Hepatocyte (in vitro differentiated cells): Measurements from ENCODE around the gene NFIL3. TPM values are rescaled to one million over a fixed set of nuclear protein-coding genes. Genes with fewer than 3 reads are reported as not detected.

Experiments
- DNase-seq: peaks from one replicate; pipeline ENCODE4 v3.0.0-alpha.2; 2016; ENCODE audit warnings: low spot score
- H2AFZ ChIP-seq: fragments of 200-600 bp; sonication (generic); 2 replicates; pipeline ENCODE4 v1.6.0; 2016; ENCODE audit warnings: antibody characterized with exemption, mild to moderate bottlenecking
- H3K27ac ChIP-seq: fragments of 200-600 bp; sonication (generic); 2 replicates; pipeline ENCODE4 v1.5.1; 2016; ENCODE audit warnings: mild to moderate bottlenecking
- H3K27me3 ChIP-seq: fragments of 200-600 bp; sonication (generic); 2 replicates; pipeline ENCODE4 v1.6.1; 2016
- H3K36me3 ChIP-seq: fragments of 200-600 bp; sonication (generic); replicated peaks from 2 replicates; pipeline ENCODE4 v1.5.1; 2016; ENCODE audit warnings: low read depth; ENCODE audit not compliant: insufficient read depth
- H3K4me1 ChIP-seq: fragments of 200-600 bp; sonication (generic); 2 replicates; pipeline ENCODE4 v1.5.1; 2016; ENCODE audit warnings: mild to moderate bottlenecking, moderate library complexity; ENCODE audit not compliant: insufficient read depth
- H3K4me2 ChIP-seq: fragments of 200-600 bp; sonication (generic); 2 replicates; pipeline ENCODE4 v1.6.0; 2016
- H3K4me3 ChIP-seq: fragments of 200-600 bp; sonication (generic); 2 replicates; pipeline ENCODE4 v1.5.1; 2016; ENCODE audit warnings: mild to moderate bottlenecking
- H3K79me2 ChIP-seq: fragments of 200-600 bp; sonication (generic); 2 replicates; pipeline ENCODE4 v1.6.0; 2017; ENCODE audit warnings: mild to moderate bottlenecking
- H3K9me2 ChIP-seq: fragments of 200-600 bp; sonication (generic); replicated peaks from 2 replicates; pipeline ENCODE4 v1.6.0; 2017; ENCODE audit warnings: mild to moderate bottlenecking; ENCODE audit not compliant: insufficient read depth
- H3K9me3 ChIP-seq: fragments of 200-600 bp; sonication (generic); 2 replicates; pipeline ENCODE4 v1.5.1; 2016; ENCODE audit warnings: low read depth, mild to moderate bottlenecking
- H4K20me1 ChIP-seq: fragments of 200-600 bp; sonication (generic); 2 replicates; pipeline ENCODE4 v1.6.0; 2016; ENCODE audit warnings: mild to moderate bottlenecking; ENCODE audit not compliant: insufficient read depth, poor library complexity, severe bottlenecking
- EZH2 ChIP-seq: fragments of 200-600 bp; sonication (generic); IDR thresholded peaks from 2 replicates; pipeline ENCODE4 v1.6.1; 2016; ENCODE audit warnings: antibody characterized with exemption, mild to moderate bottlenecking, borderline replicate concordance
- EZH2phosphoT487 ChIP-seq: fragments of 200-600 bp; sonication (generic); IDR thresholded peaks from one replicate; pipeline ENCODE4 v1.6.1; 2018; ENCODE audit warnings: antibody characterized with exemption, mild to moderate bottlenecking, low read depth, moderate library complexity; ENCODE audit not compliant: unreplicated experiment, severe bottlenecking
- WGBS: methylation state at CpG from one replicate; pipeline ENCODE4 v1.1.6; 2016; ENCODE audit warnings: low lambda C conversion rate; ENCODE audit errors: missing lambda C conversion rate; 5-methylcytosine and 5-hydroxymethylcytosine counted together
- polyA plus RNA-seq: library from polyadenylated mRNA; unstranded; fragments of >200 nt; fragmentation: Nextera tagmentation; extraction: Ambion mirVana; gene quantifications from 2 replicates; pipeline ENCODE4 v1.2.1, GENCODE V29; 2016
- total RNA-seq: library from RNA; depleted of rRNA; stranded (reverse); fragments of >200 nt; gene quantifications from 2 replicates; pipeline ENCODE4 v1.2.3, GENCODE V29; 2014
- TF ChIP-seq, protein P1 (sequence below): fragments of 200-600 bp; sonication (generic); IDR thresholded peaks from 2 replicates; pipeline ENCODE4 v1.5.1; 2016; ENCODE audit warnings: antibody characterized with exemption, mild to moderate bottlenecking; ENCODE audit not compliant: poor library complexity

NFIL3 gene
- total and polyA plus RNA-seq, 2 experiments from 2014 or later: 69.6 to 99.6 TPM

DNA sequence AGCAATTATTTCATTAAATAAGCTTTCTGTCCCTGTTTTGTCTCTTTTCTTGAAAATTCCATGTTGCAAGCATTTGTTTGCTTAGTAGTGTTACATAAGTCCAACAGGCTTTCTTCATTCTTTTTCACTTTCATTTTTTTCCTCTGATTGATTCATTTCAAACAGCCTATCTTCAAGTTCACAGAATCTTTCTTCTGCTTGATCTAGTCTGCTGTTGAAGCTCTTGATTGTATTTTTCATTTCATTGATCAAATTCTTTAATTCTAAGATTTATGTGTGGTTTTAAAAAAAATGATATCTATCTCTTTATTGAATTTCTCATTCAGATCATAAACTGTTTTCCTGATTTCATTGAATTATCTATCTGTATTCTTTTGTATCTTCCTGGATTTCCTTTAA is 20.4 kb upstream of the NFIL3 start:
- Histone ChIP-seq H3K27ac (no peak overlapping the region), H3K9me3 (no peaks in the 10 kb centered on the region), H2AFZ (no peak overlapping the region), H3K36me3 (no peaks in the 10 kb centered on the region), H3K9me2 (no peaks in the 10 kb centered on the region), H3K27me3 (no peaks in the 10 kb centered on the region), H3K4me1 (no peaks in the 10 kb centered on the region), H3K4me3 (no peak overlapping the region), H4K20me1 (no peaks in the 10 kb centered on the region), H3K79me2 (no peaks in the 10 kb centered on the region), H3K4me2 (no peak overlapping the region)
- no peak for DNase-seq
- TF ChIP-seq, protein P1, sequence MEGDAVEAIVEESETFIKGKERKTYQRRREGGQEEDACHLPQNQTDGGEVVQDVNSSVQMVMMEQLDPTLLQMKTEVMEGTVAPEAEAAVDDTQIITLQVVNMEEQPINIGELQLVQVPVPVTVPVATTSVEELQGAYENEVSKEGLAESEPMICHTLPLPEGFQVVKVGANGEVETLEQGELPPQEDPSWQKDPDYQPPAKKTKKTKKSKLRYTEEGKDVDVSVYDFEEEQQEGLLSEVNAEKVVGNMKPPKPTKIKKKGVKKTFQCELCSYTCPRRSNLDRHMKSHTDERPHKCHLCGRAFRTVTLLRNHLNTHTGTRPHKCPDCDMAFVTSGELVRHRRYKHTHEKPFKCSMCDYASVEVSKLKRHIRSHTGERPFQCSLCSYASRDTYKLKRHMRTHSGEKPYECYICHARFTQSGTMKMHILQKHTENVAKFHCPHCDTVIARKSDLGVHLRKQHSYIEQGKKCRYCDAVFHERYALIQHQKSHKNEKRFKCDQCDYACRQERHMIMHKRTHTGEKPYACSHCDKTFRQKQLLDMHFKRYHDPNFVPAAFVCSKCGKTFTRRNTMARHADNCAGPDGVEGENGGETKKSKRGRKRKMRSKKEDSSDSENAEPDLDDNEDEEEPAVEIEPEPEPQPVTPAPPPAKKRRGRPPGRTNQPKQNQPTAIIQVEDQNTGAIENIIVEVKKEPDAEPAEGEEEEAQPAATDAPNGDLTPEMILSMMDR: no peak
- TF ChIP-seq EZH2: no peak
- no peak for TF ChIP-seq EZH2phosphoT487

DNA sequence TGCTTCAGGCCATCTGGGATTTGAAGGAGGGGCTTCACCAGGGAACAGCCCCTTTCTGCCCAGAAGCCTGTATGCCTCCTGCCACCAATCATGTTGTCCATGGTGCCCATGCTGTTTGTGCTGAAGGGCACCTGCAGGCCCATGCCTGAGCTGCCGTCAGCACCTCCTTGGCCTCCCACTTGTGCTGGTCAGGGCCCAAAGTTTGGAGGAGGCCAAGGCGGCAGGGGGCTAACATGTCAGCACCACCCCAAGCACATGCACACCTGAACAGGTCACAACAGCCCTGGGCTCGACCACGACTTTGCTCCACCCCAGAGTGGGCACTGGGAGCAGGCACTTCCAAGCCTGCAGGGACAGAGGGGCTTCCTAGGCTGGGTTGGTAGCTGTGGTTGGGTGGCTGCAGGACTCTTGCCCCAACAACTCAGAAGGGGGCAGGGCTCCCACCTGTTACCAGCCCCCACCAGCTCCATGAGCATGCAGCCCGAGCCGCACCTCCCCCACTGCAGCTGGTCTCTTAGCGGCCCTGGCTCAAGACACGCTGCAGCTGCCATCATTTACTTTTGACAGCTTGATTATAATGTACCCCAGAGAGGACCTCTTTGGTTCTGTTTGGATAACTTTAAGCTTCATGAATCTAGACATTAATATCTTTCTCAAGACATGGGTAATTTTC is 19.8 kb upstream of the NFIL3 start:
- TF ChIP-seq EZH2phosphoT487: no peak
- no peaks in the 10 kb centered on the region for H3K4me1 ChIP-seq
- H3K36me3 ChIP-seq: no peaks in the 10 kb centered on the region
- H2AFZ ChIP-seq: no peak overlapping the region
- H3K9me2 ChIP-seq: no peaks in the 10 kb centered on the region
- no peak for DNase-seq
- H3K9me3 ChIP-seq: no peaks in the 10 kb centered on the region
- 92% methylated on average over 8 of the region's 8 CpGs for WGBS
- H3K4me3 ChIP-seq: no peak overlapping the region
- H3K79me2 ChIP-seq: no peaks in the 10 kb centered on the region
- no peak overlapping the region for H3K27ac ChIP-seq
- H3K27me3 ChIP-seq: no peaks in the 10 kb centered on the region
- no peak overlapping the region for H3K4me2 ChIP-seq
- H4K20me1 ChIP-seq: no peaks in the 10 kb centered on the region

DNA sequence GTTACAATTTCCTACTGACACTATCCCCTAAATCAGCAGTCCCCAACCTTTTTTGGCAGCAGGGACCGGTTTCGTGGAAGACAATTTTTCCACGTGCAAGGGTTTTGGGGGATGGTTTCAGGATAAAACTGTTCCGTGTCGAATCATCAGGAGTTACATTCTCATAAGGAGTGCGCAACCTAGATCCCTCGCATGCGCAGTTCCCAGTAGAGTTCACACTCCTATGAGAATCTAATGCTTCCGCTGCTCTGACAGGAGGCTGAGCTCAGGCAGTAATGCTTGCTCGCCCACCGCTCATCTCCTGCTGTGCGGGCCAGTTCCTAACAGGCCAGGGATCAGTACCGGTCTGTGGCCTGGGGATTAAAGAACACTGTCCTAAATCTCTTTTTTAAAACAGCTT is 13.2 kb upstream of the NFIL3 start:
- no peak overlapping the region for H3K4me3 ChIP-seq
- no peaks in the 10 kb centered on the region for H3K27me3 ChIP-seq

DNA sequence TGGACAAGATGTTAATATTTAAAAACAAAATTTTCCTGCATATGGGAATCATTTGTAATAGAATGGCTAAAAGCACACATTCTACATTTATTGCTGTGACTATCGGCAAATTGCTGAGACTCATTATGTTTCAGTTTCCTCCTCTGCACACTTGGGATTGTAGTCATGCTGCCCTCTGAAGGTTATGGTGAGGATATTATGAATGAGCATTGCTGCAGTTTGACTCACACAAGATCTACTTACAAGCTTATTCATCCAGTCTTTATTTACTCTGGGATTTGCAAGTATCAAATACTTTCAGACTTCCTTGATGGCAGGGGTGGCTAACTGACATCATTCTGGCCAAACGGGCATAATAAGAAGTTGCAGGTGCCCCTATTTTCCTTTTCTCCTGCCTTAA is 9.5 kb upstream of the NFIL3 start:
- no peaks in the 10 kb centered on the region for H4K20me1 ChIP-seq
- no peaks in the 10 kb centered on the region for H3K36me3 ChIP-seq
- H3K79me2 ChIP-seq: no peaks in the 10 kb centered on the region
- H3K4me1 ChIP-seq: no peaks in the 10 kb centered on the region
- H3K27ac ChIP-seq: no peak overlapping the region
- no peaks in the 10 kb centered on the region for H3K27me3 ChIP-seq
- 23% methylated on average over 2 of the region's 2 CpGs for WGBS
- no peak for TF ChIP-seq EZH2
- TF ChIP-seq, protein P1: peak; percentile 50
- H3K4me3 ChIP-seq: no peak overlapping the region
- H2AFZ ChIP-seq: no peak overlapping the region
- no peaks in the 10 kb centered on the region for H3K9me3 ChIP-seq
- DNase-seq: peak; percentile 76
- no peak overlapping the region for H3K4me2 ChIP-seq
- H3K9me2 ChIP-seq: no peaks in the 10 kb centered on the region

More for the DNA sequence above, 13.2 kb upstream of the NFIL3 start:
- H4K20me1 ChIP-seq: no peaks in the 10 kb centered on the region
- H3K79me2 ChIP-seq: no peaks in the 10 kb centered on the region
- H3K9me2 ChIP-seq: no peaks in the 10 kb centered on the region
- WGBS: 94% methylated on average over 13 of the region's 13 CpGs
- TF ChIP-seq, protein P1: no peak
- no peak for TF ChIP-seq EZH2phosphoT487
- TF ChIP-seq EZH2: no peak
- no peaks in the 10 kb centered on the region for H3K9me3 ChIP-seq
- H2AFZ ChIP-seq: no peak overlapping the region
- no peak overlapping the region for H3K4me2 ChIP-seq
- H3K4me1 ChIP-seq: no peaks in the 10 kb centered on the region
- H3K36me3 ChIP-seq: no peaks in the 10 kb centered on the region
- no peak overlapping the region for H3K27ac ChIP-seq
- DNase-seq: no peak
